ENCODE results near the gene NSMCE3. TPM values are rescaled to one million over a fixed set of nuclear protein-coding genes. Genes with fewer than 3 reads are reported as not detected.
"Not testable (repeated sequence)": the region's sequence is repeated elsewhere in the genome, so short reads cannot be mapped to it uniquely, and the experiment has no call there.

Gene NSMCE3
- total RNA-seq, 2 donors from 2014 or later = 31.5 to 40.8 TPM

GRCh38 chr15:29226436-29227208 is 43.0 kb downstream of the NSMCE3 start:
- Histone ChIP-seq H3K4me1 (ENCODE audit: control insufficient read depth, insufficient read depth, low read length) (no peaks in the 10 kb centered on the region), H3K27ac (ENCODE audit: low read depth, low read length) (peak overlapping the region; percentile 80), H3K9ac (ENCODE audit: extremely low read depth, low read length, poor library complexity, severe bottlenecking) (no peak overlapping the region), H3K27me3 (ENCODE audit: control insufficient read depth, insufficient read depth, low read length, poor library complexity, severe bottlenecking) (peaks cover 36% of the 10 kb centered on the region), H3K4me3 (ENCODE audit: low read length) (no peak overlapping the region), H3K36me3 (ENCODE audit: control insufficient read depth, insufficient read depth, low read length) (no peaks in the 10 kb centered on the region), H3K9me3 (ENCODE audit: control insufficient read depth, low read length) (no peaks in the 10 kb centered on the region)
- H3K27me3 Mint-ChIP-seq (ENCODE audit: insufficient read depth) = peaks cover 17% of the 10 kb centered on the region
- TF ChIP-seq CTCF (conservative IDR thresholded peaks at IDR 0.05) = no peak
- no peak overlapping the region for H3K27ac Mint-ChIP-seq
- peaks cover 7% of the 10 kb centered on the region for H3K36me3 Mint-ChIP-seq (ENCODE audit: low read depth)
- no peak for DNase-seq
- no peak overlapping the region for H3K4me3 Mint-ChIP-seq
- H3K9me3 Mint-ChIP-seq = peaks cover 11% of the 10 kb centered on the region
- 84 to 88% methylated on average over 7 to 9 of the region's 9 CpGs for WGBS, 2 experiments (ENCODE audit: insufficient coverage in 1 of 2, insufficient read length in 1 of 2)
- peaks cover 33% of the 10 kb centered on the region for H3K4me1 Mint-ChIP-seq

DNA sequence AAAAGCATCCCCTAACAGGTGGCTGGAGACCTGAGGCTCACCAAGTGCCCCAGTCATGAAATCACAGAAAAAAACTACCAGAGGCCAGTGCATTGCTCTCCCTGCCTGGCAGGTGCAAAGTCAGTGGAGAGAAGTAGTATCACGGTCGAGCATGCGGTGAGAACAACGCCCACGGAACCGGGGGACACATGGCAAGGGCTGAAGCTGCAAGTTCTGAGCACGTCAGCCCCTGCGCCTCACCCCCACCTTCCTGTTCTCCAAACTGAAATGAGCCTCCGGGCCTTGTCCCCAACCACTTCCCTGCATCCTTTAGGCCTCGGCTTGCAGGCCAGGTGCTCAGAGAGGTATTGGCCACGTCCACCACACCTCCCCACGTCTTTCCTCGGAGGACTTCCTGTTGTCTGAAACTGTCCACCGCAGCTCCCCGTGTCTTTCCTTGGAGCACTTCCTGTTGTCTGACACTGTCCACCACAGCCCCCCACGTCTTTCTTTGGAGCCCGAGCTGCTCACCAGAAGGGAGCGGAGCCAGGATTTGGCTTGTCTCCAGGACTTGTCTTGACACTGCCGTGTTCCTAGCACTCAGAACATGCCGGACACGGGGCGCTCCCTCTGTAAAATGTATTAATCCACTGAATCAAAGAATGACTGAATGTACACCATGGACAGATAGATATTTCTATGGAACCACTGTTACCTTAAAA is 43.9 kb downstream of the NSMCE3 start:
- H3K4me3 Mint-ChIP-seq = no peak overlapping the region
- peaks cover 18% of the 10 kb centered on the region for H3K9me3 Mint-ChIP-seq
- DNase-seq = no peak
- H3K4me1 Mint-ChIP-seq = peaks cover 32% of the 10 kb centered on the region
- no peak overlapping the region for H3K27ac Mint-ChIP-seq
- H3K36me3 ChIP-seq (ENCODE audit: control insufficient read depth, insufficient read depth, low read length) = no peaks in the 10 kb centered on the region
- peaks cover 36% of the 10 kb centered on the region for H3K27me3 ChIP-seq (ENCODE audit: control insufficient read depth, insufficient read depth, low read length, poor library complexity, severe bottlenecking)
- TF ChIP-seq CTCF (conservative IDR thresholded peaks at IDR 0.05) = no peak
- peaks cover 17% of the 10 kb centered on the region for H3K27me3 Mint-ChIP-seq (ENCODE audit: insufficient read depth)
- peaks cover 5% of the 10 kb centered on the region for H3K9me3 ChIP-seq (ENCODE audit: control insufficient read depth, low read length)
- no peak overlapping the region for H3K9ac ChIP-seq (ENCODE audit: extremely low read depth, low read length, poor library complexity, severe bottlenecking)
- peak overlapping the region; percentile 80 for H3K27ac ChIP-seq (ENCODE audit: low read depth, low read length)
- no peaks in the 10 kb centered on the region for H3K4me1 ChIP-seq (ENCODE audit: control insufficient read depth, insufficient read depth, low read length)
- WGBS, 2 experiments (ENCODE audit: insufficient coverage in 1 of 2, insufficient read length in 1 of 2) = 94 to 95% methylated on average over 22 of the region's 22 CpGs
- H3K36me3 Mint-ChIP-seq (ENCODE audit: low read depth) = peaks cover 12% of the 10 kb centered on the region
- no peak overlapping the region for H3K4me3 ChIP-seq (ENCODE audit: low read length)

- H3K36me3 Mint-ChIP-seq (ENCODE audit: low read depth) = peaks cover 12% of the 10 kb centered on the region
- 87 to 94% methylated on average over 4 to 9 of the region's 15 CpGs for WGBS, 2 experiments (ENCODE audit: insufficient coverage in 1 of 2, insufficient read length in 1 of 2)
These were observed 44.6 kb downstream of the NSMCE3 start for GRCh38 chr15:29224987-29225363.

DNA sequence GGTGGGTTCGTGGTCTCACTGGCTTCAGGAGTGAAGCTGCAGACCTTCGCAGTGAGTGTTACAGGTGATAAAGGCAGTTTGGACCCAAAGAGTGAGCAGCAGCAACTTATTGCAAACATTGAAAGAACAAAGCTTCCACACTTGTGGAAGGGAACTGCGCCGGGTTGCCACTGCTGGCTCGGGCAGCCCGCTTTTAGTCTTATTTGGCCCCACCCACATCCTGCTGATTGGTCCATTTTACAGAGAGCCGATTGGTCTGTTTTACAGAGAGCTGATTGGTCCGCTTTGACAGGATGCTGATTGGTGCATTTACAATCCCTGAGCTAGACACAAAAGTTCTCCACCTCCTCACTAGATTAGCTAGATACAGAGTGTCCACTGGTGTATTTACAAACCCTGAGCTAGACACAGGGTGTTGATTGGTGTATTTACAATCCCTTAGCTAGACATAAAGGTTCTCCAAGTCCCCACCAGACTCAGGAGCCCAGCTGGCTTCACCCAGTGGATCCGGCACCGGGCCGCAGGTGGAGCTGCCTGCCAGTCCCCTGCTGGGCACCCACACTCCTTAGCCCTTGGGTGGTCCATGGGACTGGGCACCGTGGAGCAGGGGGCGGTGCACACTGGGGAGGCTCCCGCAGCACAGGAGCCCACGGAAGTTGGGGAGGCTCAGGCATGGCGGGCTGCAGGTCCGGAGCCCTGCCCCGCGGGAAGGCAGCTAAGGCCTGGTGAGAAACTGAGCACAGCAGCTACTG is 45.2 kb downstream of the NSMCE3 start:
- not testable (repeated sequence) for H3K9ac ChIP-seq (ENCODE audit: extremely low read depth, low read length, poor library complexity, severe bottlenecking); H3K4me3 Mint-ChIP-seq; H3K36me3 ChIP-seq (ENCODE audit: control insufficient read depth, insufficient read depth, low read length); H3K4me1 ChIP-seq (ENCODE audit: control insufficient read depth, insufficient read depth, low read length); H3K27me3 Mint-ChIP-seq (ENCODE audit: insufficient read depth); H3K27ac Mint-ChIP-seq; H3K27ac ChIP-seq (ENCODE audit: low read depth, low read length); H3K4me3 ChIP-seq (ENCODE audit: low read length); DNase-seq
- peaks cover 11% of the 10 kb centered on the region for H3K9me3 ChIP-seq (ENCODE audit: control insufficient read depth, low read length)
- WGBS, 2 experiments (ENCODE audit: insufficient coverage in 1 of 2, insufficient read length in 1 of 2) = 86 to 90% methylated on average over 10 to 19 of the region's 19 CpGs
- Mint-ChIP-seq H3K36me3 (ENCODE audit: low read depth) (peaks cover 12% of the 10 kb centered on the region), H3K9me3 (peaks cover 22% of the 10 kb centered on the region), H3K4me1 (peaks cover 21% of the 10 kb centered on the region)
- peaks cover 27% of the 10 kb centered on the region for H3K27me3 ChIP-seq (ENCODE audit: control insufficient read depth, insufficient read depth, low read length, poor library complexity, severe bottlenecking)

More at GRCh38 chr15:29224987-29225363, 44.6 kb downstream of the NSMCE3 start:
- not testable (repeated sequence) for H3K27ac Mint-ChIP-seq; H3K4me1 ChIP-seq (ENCODE audit: control insufficient read depth, insufficient read depth, low read length); H3K4me3 ChIP-seq (ENCODE audit: low read length); H3K27ac ChIP-seq (ENCODE audit: low read depth, low read length); H3K36me3 ChIP-seq (ENCODE audit: control insufficient read depth, insufficient read depth, low read length); DNase-seq; H3K4me3 Mint-ChIP-seq; H3K9ac ChIP-seq (ENCODE audit: extremely low read depth, low read length, poor library complexity, severe bottlenecking)
- Mint-ChIP-seq H3K27me3 (ENCODE audit: insufficient read depth) (peaks cover 15% of the 10 kb centered on the region), H3K4me1 (peaks cover 27% of the 10 kb centered on the region), H3K9me3 (peaks cover 19% of the 10 kb centered on the region)
- Histone ChIP-seq H3K27me3 (ENCODE audit: control insufficient read depth, insufficient read depth, low read length, poor library complexity, severe bottlenecking) (peaks cover 33% of the 10 kb centered on the region), H3K9me3 (ENCODE audit: control insufficient read depth, low read length) (peaks cover 11% of the 10 kb centered on the region)

Data from endodermal cell (in vitro differentiated cells).